Smooth muscle cell of trachea (primary cell): Measurements from ENCODE around the gene DYNLT2B. TPM values are rescaled to one million over a fixed set of nuclear protein-coding genes. Genes with fewer than 3 reads are reported as not detected.

Source experiments
- total RNA-seq: library from RNA; depleted of rRNA; stranded (reverse); fragments of >200 nt; gene quantifications from 2 replicates; pipeline ENCODE4 v1.2.1, GENCODE V29; 2014

Gene DYNLT2B
- total RNA-seq: 6.9 and 8.1 TPM in 2 replicates

DNA sequence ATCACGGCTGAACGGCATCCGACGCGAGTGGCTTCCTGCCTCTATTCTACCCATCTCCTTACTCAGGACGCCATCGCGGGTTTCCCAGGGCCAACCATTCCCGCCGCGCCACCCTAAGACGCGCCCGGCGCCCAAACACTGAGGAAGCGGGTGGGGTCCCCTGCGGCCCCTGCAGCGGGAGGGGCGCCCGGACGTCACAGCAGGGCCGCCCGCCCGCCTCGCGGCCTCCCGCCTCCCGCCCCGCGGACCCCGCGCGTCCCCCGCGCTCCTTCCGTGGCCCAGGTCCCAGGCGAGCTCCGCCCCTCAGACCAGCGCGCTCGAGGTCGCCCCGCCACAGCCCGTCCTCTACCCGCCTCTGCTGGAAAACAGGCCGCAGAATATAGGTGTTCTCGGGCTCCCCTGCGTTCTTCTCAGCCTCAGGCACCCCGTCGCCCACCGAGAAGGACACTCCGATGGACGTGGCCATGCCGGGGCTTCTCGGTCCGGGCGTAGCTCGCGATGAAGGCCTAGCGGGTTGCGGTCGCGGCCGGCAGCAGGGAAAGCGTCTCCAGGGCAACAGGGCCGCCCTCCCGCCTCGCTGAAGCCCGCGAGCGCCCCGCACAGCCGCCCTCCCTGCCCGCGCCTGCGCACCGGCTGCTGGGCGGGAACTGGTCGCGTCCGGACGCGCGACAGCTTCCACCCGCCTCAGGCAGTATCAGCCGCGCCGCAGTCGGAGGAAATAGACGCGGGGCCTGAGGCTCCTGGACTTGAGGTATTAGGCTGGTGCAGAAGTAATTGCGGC is at the start of gene DYNLT2B:
Gene DYNLT2B (minus strand): TSS at position 554 of the 781 bp plus-strand sequence. CDS start 88 bp downstream, at position 466.

DNA sequence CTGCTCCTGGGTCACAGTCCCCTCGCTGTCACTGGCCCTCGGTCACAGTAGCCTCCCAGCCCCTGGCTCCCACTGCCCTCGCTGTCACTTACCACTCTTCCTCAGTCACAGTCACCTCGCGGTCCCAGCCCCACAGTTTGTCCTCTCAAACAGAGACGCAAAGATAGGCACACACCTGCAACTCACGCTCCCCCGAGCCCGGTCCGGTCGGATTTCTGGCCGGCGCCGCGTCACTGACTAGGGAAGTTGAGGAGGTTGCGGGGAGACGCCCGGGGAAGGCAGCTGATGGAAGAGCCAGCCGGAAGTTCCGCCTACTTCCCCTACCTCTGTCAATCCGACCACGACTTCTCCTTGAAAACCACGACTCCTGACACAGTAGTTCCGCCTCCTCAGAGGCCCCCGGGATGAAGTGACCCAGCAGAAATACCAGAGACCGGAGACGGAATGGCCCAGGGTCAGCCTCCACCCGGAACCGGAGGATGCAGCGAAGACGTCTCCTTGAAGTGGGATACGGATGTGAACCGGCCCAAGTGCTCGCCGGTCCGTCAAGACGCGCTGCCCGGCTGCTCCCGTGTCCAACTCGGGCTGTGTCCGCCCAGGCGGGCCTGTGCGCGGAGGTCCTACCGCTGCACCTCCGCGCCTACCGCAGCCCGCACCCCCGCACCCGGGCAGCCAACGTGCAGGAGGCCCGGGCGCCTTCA is 30.4 kb downstream of the DYNLT2B start, which contains the start of gene PCYT1A:
Gene PCYT1A (minus strand): TSS at position 287 of the 701 bp plus-strand sequence. CDS start 17,195 bp downstream, outside the sequence.

Other genes starting within 250 kb of the DYNLT2B start
- gene TFRC, start 236.2 kb downstream of the DYNLT2B start, total RNA-seq: 149 and 164 TPM in 2 replicates
- gene ZDHHC19, start 106.8 kb downstream of the DYNLT2B start, total RNA-seq: not detected in 2 replicates
- gene SLC51A, start 101.7 kb downstream of the DYNLT2B start, total RNA-seq: not detected in 2 replicates
- gene PCYT1A, start 30.5 kb downstream of the DYNLT2B start, total RNA-seq: 90.5 and 104 TPM in 2 replicates
- not detected in 2 replicates for gene TM4SF19, start 20.1 kb upstream of the DYNLT2B start, total RNA-seq
- gene UBXN7, start 114.2 kb upstream of the DYNLT2B start, total RNA-seq: 20.3 and 24.0 TPM in 2 replicates
- gene RNF168, start 185.5 kb upstream of the DYNLT2B start, total RNA-seq: 10.4 and 13.2 TPM in 2 replicates
- gene SMCO1, start 197.1 kb upstream of the DYNLT2B start, total RNA-seq: not detected in 2 replicates